Fibroblast of pulmonary artery (primary cell): ENCODE measurements around the gene CCNJ.

Experiments
- DNase-seq: peaks from one replicate; pipeline ENCODE4 v3.0.0-alpha.2; 2010; ENCODE audit warnings: low read depth
- H3K4me3 ChIP-seq: replicated peaks from 2 replicates; pipeline ENCODE4 v1.5.1; 2011; ENCODE audit warnings: low read depth, mild to moderate bottlenecking, control low read depth, low read length, moderate library complexity
- CTCF ChIP-seq: IDR thresholded peaks from 2 replicates; pipeline ENCODE4 v1.5.1; 2011; ENCODE audit warnings: mild to moderate bottlenecking, control low read depth, low read length, inconsistent platforms; ENCODE audit errors: missing control alignments

Gene CCNJ

GRCh38 chr10:96022739-96023138 lies 20.6 kb upstream of the CCNJ start:
- no peak overlapping the region for H3K4me3 ChIP-seq
- TF ChIP-seq CTCF, result no peak
- no peak for DNase-seq

GRCh38 chr10:96023168-96023567 lies 20.2 kb upstream of the CCNJ start:
- H3K4me3 ChIP-seq, result no peak overlapping the region
- DNase-seq, result no peak
- TF ChIP-seq CTCF, result no peak

GRCh38 chr10:96025566-96025965 lies 17.8 kb upstream of the CCNJ start:
- TF ChIP-seq CTCF, result peak; percentile 27
- H3K4me3 ChIP-seq, result no peak overlapping the region
- DNase-seq, result peak; percentile 3

- no peak for TF ChIP-seq CTCF
- no peak for DNase-seq
- H3K4me3 ChIP-seq, result no peak overlapping the region
Measured at GRCh38 chr10:96034625-96035024, 8.8 kb upstream of the CCNJ start.

- TF ChIP-seq CTCF, result no peak
- no peak for DNase-seq
Measured at GRCh38 chr10:96038476-96039387, 4.7 kb upstream of the CCNJ start.

GRCh38 chr10:96041146-96041545 lies 2.2 kb upstream of the CCNJ start:
- TF ChIP-seq CTCF, result no peak
- no peak for DNase-seq
- H3K4me3 ChIP-seq, result no peak overlapping the region

More at GRCh38 chr10:96038476-96039387, 4.7 kb upstream of the CCNJ start:
- H3K4me3 ChIP-seq, result no peak overlapping the region
